HepG2 (cell line): ENCODE results near the gene GRK5. TPM values are rescaled to one million over a fixed set of nuclear protein-coding genes. Genes with fewer than 3 reads are reported as not detected.

Source experiments
- HOXA3 ChIP-seq: sonication (generic); formaldehyde crosslinking; IDR thresholded peaks from 2 replicates; pipeline ENCODE4 v1.5.0; 2020; ENCODE audit warnings: missing genetic modification reagents
- MEIS2 ChIP-seq: sonication (generic); formaldehyde crosslinking; IDR thresholded peaks from 2 replicates; pipeline ENCODE4 v1.9.0; 2021; ENCODE audit warnings: mild to moderate bottlenecking, missing genetic modification reagents
- MYC ChIP-seq: sonication (generic); formaldehyde crosslinking; IDR thresholded peaks from 2 replicates; pipeline ENCODE4 v1.9.0; 2021; ENCODE audit warnings: missing genetic modification reagents, borderline replicate concordance
- NFE2L2 ChIP-seq: fragments of 150-350 bp; IDR thresholded peaks from 2 replicates; pipeline ENCODE4 v1.6.1; 2014; ENCODE audit warnings: low read length
- SALL1 ChIP-seq: sonication (generic); formaldehyde crosslinking; IDR thresholded peaks from 2 replicates; pipeline ENCODE4 v1.8.0; 2022; ENCODE audit warnings: mild to moderate bottlenecking, missing genetic modification reagents
- SKI ChIP-seq: fragments of 450-650 bp; IDR thresholded peaks from one replicate; pipeline ENCODE4 v1.6.1; 2018; ENCODE audit warnings: mild to moderate bottlenecking; ENCODE audit not compliant: partially characterized antibody
- SRF ChIP-seq: IDR thresholded peaks from 2 replicates; pipeline ENCODE4 v1.6.1; 2011; ENCODE audit warnings: mild to moderate bottlenecking, low read depth, low read length, moderate library complexity
- ZNF296 ChIP-seq: sonication (generic); formaldehyde crosslinking; conservative IDR thresholded peaks from 2 replicates; pipeline ENCODE4 v1.5.0; 2020; ENCODE audit warnings: mild to moderate bottlenecking, missing genetic modification reagents
- ZNF331 ChIP-seq: sonication (generic); formaldehyde crosslinking; IDR thresholded peaks from 2 replicates; pipeline ENCODE4 v1.4.0; 2020; ENCODE audit warnings: missing genetic modification reagents
- ZNF430 ChIP-seq: sonication (generic); formaldehyde crosslinking; IDR thresholded peaks from 2 replicates; pipeline ENCODE4 v1.9.0; 2021; ENCODE audit warnings: mild to moderate bottlenecking, missing genetic modification reagents
- ZNF546 ChIP-seq: sonication (generic); formaldehyde crosslinking; conservative IDR thresholded peaks from 2 replicates; pipeline ENCODE4 v1.8.1; 2023; ENCODE audit warnings: mild to moderate bottlenecking, missing genetic modification reagents
- ZNF768 ChIP-seq: sonication (generic); formaldehyde crosslinking; IDR thresholded peaks from 2 replicates; pipeline ENCODE4 v1.4.0; 2020; ENCODE audit warnings: missing genetic modification reagents
- ZNF780A ChIP-seq: sonication (generic); formaldehyde crosslinking; IDR thresholded peaks from 2 replicates; pipeline ENCODE4 v1.8.0; 2022; ENCODE audit warnings: mild to moderate bottlenecking, missing genetic modification reagents, moderate library complexity
- ZNF816 ChIP-seq: sonication (generic); formaldehyde crosslinking; IDR thresholded peaks from 2 replicates; pipeline ENCODE4 v1.8.0; 2022; ENCODE audit warnings: missing genetic modification reagents, mild to moderate bottlenecking, borderline replicate concordance
- polyA plus RNA-seq, 8 experiments: library from polyadenylated mRNA; depleted of rRNA in 3 of 8; stranded (reverse) in 7 of 8; unstranded in 1 of 8; fragments of >200 nt; fragmentation: Illumina TruSeq in 4 of 8; extraction: Trizol in 4 of 8; gene quantifications; 2 replicates each; pipeline versions ENCODE4 v1.2.1 to v1.2.3, GENCODE V29; 2011 to 2016; ENCODE audit warnings: low read depth in 4 of 8, missing spikeins in 1 of 8, mixed read lengths in 1 of 8; ENCODE audit not compliant: insufficient read depth in 1 of 8
- total RNA-seq, 5 experiments: library from RNA; depleted of rRNA; stranded (reverse); fragments of >200 nt; fragmentation: Illumina TruSeq; extraction: Trizol; gene quantifications; 2 replicates each; pipeline ENCODE4 v1.2.3, GENCODE V29; 2016; ENCODE audit warnings: low read depth in 1 of 5
- TF ChIP-seq, protein P1 (sequence below): sonication (generic); formaldehyde crosslinking; IDR thresholded peaks from 2 replicates; pipeline ENCODE4 v1.5.0; 2020; ENCODE audit warnings: mild to moderate bottlenecking, missing genetic modification reagents
- TF ChIP-seq, protein P2 (sequence below): sonication (generic); formaldehyde crosslinking; IDR thresholded peaks from 2 replicates; pipeline ENCODE4 v1.9.0; 2022; ENCODE audit warnings: low read depth, missing genetic modification reagents
- TF ChIP-seq, protein P3 (sequence below): sonication (generic); formaldehyde crosslinking; IDR thresholded peaks from 2 replicates; pipeline ENCODE4 v1.4.0; 2020; ENCODE audit warnings: missing genetic modification reagents, borderline replicate concordance
- TF ChIP-seq, protein P4 (sequence below): sonication (generic); formaldehyde crosslinking; IDR thresholded peaks from 2 replicates; pipeline ENCODE4 v1.5.0; 2020; ENCODE audit warnings: mild to moderate bottlenecking, low read depth, missing genetic modification reagents, borderline replicate concordance
- TF ChIP-seq, protein P5 (sequence below): sonication (generic); formaldehyde crosslinking; IDR thresholded peaks from 2 replicates; pipeline ENCODE4 v1.9.0; 2022; ENCODE audit warnings: missing genetic modification reagents, mild to moderate bottlenecking, borderline replicate concordance
- TF ChIP-seq, protein P6 (sequence below): sonication (generic); formaldehyde crosslinking; IDR thresholded peaks from 2 replicates; pipeline ENCODE4 v1.4.0; 2020; ENCODE audit warnings: missing genetic modification reagents

The GRK5 gene
- total and polyA plus RNA-seq, 2 of the 13 experiments (the other 11 are each of a cell fraction or from before 2014, with no cell fraction given) = 10.4 to 12.6 TPM

DNA sequence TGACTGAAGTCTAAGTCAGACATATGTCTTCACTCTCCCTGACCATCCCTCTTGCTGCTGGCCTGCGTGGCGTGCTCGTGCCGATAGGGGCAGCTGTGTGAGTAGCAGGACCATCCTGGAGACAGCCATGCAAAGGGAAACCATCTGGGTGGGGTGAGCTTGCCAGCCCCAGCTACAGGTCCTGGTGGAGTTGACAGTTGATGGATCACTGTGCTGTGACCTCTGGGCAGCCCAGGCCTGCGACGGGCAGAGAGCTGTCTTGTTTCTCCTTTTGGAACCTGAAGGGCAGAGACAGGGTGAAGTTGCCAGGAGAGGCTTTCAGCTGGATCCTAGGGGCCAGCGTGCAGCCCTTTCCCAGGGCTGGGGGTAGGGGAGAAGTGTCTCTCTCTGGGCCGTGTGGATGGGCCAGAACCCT is 44.7 kb downstream of the GRK5 start (continued):
- TF ChIP-seq, protein P1, sequence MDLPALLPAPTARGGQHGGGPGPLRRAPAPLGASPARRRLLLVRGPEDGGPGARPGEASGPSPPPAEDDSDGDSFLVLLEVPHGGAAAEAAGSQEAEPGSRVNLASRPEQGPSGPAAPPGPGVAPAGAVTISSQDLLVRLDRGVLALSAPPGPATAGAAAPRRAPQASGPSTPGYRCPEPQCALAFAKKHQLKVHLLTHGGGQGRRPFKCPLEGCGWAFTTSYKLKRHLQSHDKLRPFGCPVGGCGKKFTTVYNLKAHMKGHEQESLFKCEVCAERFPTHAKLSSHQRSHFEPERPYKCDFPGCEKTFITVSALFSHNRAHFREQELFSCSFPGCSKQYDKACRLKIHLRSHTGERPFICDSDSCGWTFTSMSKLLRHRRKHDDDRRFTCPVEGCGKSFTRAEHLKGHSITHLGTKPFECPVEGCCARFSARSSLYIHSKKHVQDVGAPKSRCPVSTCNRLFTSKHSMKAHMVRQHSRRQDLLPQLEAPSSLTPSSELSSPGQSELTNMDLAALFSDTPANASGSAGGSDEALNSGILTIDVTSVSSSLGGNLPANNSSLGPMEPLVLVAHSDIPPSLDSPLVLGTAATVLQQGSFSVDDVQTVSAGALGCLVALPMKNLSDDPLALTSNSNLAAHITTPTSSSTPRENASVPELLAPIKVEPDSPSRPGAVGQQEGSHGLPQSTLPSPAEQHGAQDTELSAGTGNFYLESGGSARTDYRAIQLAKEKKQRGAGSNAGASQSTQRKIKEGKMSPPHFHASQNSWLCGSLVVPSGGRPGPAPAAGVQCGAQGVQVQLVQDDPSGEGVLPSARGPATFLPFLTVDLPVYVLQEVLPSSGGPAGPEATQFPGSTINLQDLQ (CRISPR knock-in tag) = 0 out of 2 replicates have a peak, but pooled peaks have one; percentile 31
- TF ChIP-seq SALL1 (CRISPR knock-in tag) = peak; percentile 63
- peak; percentile 39; the same call in 1 of the 2 replicates for TF ChIP-seq ZNF768 (CRISPR knock-in tag)
- no peak for TF ChIP-seq ZNF780A (CRISPR knock-in tag)
- TF ChIP-seq, protein P2, sequence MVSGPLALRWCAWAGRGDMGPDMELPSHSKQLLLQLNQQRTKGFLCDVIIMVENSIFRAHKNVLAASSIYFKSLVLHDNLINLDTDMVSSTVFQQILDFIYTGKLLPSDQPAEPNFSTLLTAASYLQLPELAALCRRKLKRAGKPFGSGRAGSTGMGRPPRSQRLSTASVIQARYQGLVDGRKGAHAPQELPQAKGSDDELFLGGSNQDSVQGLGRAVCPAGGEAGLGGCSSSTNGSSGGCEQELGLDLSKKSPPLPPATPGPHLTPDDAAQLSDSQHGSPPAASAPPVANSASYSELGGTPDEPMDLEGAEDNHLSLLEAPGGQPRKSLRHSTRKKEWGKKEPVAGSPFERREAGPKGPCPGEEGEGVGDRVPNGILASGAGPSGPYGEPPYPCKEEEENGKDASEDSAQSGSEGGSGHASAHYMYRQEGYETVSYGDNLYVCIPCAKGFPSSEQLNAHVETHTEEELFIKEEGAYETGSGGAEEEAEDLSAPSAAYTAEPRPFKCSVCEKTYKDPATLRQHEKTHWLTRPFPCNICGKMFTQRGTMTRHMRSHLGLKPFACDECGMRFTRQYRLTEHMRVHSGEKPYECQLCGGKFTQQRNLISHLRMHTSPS (CRISPR knock-in tag) = no peak; the same call in 1 of the 2 replicates
- TF ChIP-seq NFE2L2 = no peak
- no peak for TF ChIP-seq ZNF546
- TF ChIP-seq, protein P3, sequence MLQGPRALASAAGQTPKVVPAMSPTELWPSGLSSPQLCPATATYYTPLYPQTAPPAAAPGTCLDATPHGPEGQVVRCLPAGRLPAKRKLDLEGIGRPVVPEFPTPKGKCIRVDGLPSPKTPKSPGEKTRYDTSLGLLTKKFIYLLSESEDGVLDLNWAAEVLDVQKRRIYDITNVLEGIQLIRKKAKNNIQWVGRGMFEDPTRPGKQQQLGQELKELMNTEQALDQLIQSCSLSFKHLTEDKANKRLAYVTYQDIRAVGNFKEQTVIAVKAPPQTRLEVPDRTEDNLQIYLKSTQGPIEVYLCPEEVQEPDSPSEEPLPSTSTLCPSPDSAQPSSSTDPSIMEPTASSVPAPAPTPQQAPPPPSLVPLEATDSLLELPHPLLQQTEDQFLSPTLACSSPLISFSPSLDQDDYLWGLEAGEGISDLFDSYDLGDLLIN = no peak
- no peak for TF ChIP-seq SKI
- TF ChIP-seq ZNF816 = no peak
- TF ChIP-seq ZNF296 = 0 out of 2 replicates have a peak, but pooled peaks have one; percentile 68
- TF ChIP-seq MEIS2 (CRISPR knock-in tag) = peak; percentile 99
- peak; percentile 63; the same call in 1 of the 2 replicates for TF ChIP-seq MYC (CRISPR knock-in tag)
- TF ChIP-seq HOXA3 (CRISPR knock-in tag) = peak; percentile 53; the same call in 1 of the 2 replicates
- TF ChIP-seq, protein P4, sequence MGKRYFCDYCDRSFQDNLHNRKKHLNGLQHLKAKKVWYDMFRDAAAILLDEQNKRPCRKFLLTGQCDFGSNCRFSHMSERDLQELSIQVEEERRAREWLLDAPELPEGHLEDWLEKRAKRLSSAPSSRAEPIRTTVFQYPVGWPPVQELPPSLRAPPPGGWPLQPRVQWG = no peak
- no peak for TF ChIP-seq SRF
- TF ChIP-seq, protein P5, sequence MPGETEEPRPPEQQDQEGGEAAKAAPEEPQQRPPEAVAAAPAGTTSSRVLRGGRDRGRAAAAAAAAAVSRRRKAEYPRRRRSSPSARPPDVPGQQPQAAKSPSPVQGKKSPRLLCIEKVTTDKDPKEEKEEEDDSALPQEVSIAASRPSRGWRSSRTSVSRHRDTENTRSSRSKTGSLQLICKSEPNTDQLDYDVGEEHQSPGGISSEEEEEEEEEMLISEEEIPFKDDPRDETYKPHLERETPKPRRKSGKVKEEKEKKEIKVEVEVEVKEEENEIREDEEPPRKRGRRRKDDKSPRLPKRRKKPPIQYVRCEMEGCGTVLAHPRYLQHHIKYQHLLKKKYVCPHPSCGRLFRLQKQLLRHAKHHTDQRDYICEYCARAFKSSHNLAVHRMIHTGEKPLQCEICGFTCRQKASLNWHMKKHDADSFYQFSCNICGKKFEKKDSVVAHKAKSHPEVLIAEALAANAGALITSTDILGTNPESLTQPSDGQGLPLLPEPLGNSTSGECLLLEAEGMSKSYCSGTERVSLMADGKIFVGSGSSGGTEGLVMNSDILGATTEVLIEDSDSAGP (CRISPR knock-in tag) = peak; percentile 35; the same call in 1 of the 2 replicates
- no peak for TF ChIP-seq ZNF430 (CRISPR knock-in tag)
- TF ChIP-seq, protein P6, sequence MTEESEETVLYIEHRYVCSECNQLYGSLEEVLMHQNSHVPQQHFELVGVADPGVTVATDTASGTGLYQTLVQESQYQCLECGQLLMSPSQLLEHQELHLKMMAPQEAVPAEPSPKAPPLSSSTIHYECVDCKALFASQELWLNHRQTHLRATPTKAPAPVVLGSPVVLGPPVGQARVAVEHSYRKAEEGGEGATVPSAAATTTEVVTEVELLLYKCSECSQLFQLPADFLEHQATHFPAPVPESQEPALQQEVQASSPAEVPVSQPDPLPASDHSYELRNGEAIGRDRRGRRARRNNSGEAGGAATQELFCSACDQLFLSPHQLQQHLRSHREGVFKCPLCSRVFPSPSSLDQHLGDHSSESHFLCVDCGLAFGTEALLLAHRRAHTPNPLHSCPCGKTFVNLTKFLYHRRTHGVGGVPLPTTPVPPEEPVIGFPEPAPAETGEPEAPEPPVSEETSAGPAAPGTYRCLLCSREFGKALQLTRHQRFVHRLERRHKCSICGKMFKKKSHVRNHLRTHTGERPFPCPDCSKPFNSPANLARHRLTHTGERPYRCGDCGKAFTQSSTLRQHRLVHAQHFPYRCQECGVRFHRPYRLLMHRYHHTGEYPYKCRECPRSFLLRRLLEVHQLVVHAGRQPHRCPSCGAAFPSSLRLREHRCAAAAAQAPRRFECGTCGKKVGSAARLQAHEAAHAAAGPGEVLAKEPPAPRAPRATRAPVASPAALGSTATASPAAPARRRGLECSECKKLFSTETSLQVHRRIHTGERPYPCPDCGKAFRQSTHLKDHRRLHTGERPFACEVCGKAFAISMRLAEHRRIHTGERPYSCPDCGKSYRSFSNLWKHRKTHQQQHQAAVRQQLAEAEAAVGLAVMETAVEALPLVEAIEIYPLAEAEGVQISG = peak; percentile 47; the same call in 1 of the 2 replicates
- TF ChIP-seq ZNF331 (CRISPR knock-in tag) = 0 out of 2 replicates have a peak, but pooled peaks have one; percentile 11
